ENCODE results near the gene PDE4D.
A peak's percentile ranks its signal among the peaks of the same experiment; 100 is the strongest.

PDE4D gene

DNA sequence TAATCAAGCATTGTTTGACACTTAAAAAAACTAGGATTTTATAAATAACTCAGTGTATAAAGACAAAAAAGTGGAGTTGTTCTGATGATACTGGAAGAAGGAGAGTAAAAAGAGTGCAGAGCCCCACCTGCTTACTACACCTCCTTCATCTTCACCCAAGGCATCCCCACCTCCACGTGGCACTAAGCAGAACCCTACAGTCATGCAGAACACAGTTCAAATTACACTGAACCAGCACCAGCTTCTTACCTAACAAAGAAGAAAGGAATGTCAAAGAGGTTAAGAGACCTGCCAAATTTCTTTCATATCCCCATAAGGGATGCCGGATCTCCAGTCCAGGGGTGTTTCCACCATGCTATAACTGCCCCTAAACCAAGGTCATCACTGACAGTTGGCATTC lies 55.5 kb downstream of the PDE4D start:
- DNase-seq = no peak

DNA sequence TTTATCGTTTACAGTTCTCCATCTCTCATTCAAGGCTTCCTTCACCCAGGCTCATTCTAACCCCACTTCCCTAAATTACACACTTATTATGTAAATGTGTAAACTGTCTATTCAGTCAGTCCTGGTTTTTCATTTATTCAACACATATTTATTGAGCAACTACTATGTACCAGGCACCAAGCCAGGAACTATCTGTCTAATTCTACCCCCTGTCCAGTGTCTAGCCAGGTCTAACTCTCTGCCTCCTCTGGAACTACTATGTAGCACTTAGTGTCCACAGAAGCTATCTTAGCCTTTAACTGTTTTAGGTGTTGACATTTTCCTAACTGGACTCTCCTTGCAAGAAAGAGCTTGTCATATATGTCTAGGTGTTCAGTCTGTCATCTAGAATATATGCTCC lies 56.5 kb downstream of the PDE4D start:
- DNase-seq = no peak

DNA sequence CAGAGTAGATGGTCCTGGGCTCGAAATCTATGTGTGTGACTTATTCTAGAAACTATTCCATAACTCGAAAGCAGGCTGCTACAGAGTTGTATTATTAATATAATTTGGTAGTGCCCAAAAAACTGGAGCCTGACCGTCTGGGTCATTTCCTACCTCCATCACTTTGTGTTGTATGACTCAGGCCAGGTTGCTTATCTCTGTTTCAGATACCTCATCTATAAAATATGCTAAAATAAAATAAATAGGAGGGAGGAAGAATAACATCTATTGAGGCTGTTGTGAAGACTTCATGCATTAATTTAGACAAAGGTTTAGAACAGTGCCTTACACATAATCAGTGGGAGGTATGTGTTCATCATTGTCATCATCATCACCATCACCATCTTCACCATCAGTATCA lies 57.7 kb downstream of the PDE4D start:
- DNase-seq = no peak

DNA sequence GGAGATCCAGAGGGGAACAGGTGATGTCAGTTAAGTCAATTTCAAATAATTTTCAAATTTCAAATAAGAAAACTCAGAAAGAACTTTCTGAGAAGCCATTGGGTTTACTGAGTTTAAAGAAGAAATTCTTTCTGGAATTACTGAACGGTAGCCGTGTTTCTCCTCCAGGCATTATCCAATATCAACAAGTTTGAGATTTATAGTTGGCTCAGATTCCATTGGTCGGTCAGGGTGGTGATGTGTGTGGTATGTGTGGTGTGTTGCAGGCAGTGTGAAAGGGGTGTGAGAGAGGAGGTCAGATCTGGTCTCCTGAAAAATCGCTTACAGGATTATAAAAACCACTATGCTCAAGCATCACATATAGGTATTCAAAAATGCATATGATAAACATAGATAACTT lies 60.1 kb downstream of the PDE4D start:
- DNase-seq = no peak

DNA sequence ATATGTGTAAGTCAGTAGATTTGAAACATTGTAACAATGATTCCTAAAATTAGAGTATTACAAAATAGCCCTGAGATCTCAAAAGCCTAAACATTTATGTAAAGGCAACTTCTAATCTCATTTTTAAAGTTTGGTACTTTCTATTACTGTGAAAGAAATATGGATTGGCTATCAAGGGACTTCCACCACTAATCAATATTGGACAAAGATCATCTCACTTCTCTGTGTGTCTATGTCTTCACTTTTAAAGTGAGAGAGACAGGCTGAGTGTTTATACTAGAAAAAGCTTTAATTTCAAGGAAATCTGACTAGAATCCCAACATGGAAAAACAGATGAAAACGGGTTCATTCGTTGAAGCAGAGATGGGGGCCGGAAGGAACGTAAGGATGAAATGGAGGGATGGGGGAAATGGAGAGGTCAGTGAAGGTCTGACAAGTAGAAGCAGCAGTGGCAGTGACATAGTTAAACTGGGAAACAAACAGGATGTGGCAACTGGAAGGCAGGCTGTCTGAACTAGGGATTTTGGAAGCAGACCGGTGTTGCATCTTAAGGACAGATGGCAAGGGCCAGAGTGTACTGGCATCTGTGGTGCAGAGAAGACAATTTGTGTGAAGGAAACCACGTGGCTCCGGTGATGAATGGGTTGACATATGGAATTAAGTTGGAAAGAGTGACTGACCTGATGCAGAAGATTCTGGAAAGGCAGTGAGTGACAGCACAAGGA lies 60.8 kb downstream of the PDE4D start:
- no peak for DNase-seq

DNA sequence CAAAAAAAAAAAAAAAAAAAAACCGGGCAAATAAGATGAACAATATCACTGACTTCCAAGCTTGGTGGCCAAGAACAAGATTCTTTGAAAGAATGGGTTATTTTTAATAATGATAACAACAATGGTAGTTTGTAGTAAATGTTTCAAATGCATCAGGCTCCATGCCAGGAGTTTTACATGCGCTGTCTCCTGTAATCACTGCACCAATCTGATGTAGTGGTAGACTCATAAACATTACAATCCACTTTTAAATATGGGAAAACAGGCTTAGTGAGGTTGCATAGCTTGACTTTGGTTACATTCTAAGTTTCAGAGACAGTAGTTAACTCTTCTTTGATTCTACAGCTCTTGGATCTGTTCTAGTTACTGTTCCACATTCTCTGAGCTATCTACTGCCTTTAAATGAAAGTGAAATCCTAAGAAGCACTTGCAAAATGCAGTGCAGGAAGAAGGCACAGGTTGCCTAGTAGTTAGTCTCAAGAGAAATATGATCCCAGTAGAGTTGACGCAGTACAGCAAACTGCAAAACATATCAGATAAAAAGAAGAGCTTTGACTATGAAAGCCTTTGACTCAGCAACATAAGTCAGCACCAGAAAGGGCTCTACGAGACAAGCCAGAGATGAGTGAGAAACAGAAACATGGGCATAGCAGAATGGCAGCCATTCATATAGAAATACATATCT lies 62.1 kb downstream of the PDE4D start:
- DNase-seq = no peak

DNA sequence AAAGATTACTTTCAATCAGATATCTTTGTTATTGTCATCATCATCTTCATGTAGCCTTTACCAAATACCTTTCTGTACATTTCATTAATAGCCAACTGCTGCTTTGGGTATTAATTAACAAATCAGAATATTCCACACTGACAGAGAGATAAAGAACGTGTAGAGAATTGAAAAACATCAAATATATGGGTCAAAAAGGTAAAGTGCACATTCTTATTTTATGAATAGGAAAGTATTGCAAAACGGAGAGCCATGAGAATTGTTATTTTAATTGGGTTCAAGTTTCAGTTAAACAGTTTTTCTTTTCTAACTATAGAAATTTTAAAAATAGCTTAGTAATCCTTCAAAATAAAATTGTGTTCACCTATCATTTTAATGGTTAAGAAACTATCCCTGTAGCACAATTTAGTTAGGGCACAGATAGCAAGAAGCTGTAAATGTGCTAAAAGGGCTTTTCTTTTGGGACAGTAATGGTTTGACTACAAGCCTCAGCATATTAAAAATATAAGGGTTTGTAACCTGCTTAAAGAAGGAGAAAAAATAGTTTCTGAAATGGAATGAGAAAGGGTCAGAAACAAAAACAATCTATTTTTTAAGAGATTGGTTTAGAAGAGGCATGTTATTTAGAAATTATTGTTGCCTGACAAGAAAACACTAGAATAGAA lies 62.9 kb downstream of the PDE4D start:
- no peak for DNase-seq

DNA sequence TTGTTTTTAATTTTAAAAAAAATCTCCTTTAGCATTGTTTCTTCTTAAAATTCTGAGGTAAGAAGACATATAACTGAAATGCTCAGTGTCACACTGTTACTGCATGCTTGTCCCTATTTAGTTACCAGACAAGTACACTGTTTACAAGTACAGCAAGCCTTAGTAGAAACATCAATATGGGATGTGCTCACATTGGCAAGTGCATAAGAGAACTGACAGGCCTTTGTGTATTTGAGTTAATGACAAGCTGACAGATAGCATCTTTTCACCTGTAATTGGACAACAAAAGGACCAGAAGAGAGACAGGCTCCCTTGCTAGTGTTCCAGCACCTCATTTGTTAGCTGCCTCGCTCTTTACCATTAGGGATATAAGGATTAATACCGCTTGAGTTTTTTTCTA lies 63.6 kb downstream of the PDE4D start:
- DNase-seq = no peak

DNA sequence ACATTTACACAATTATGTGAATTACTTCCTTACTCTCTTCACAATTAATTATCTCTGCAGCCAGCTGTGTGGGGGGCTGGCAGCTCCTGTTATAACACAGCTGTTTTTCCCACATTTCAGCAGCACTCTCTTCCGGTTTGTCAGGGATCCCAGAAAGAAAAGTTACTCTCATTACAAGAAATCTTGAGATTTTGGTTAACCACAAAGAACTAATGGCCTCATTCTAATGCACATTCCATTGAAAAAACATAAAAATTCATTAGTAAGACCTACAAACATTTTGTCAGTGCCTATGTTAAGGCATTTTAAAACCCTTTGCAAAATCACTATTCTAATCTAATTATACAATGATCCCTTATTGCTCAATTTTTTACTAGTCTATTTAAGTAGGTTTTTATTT lies 64.1 kb downstream of the PDE4D start:
- DNase-seq = no peak

DNA sequence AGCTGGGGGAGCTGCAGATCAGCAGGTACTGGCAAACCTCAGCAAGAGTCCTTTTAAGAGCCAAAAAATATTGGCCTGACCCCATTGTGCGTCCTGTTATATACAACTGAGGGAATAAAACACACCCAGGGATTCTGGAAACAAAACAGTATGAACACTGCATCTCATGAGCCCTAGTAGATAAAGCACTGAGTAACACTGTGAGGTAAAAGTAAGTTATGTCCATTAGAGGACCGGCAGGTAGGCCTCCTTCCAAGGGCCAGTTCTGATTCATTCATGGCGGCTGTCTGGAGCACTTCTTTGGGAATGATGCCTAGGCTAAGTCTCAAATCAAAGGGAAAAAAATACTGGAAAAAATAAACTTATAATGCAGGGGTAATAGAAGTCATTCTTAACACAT lies 64.9 kb downstream of the PDE4D start:
- DNase-seq = no peak

DNA sequence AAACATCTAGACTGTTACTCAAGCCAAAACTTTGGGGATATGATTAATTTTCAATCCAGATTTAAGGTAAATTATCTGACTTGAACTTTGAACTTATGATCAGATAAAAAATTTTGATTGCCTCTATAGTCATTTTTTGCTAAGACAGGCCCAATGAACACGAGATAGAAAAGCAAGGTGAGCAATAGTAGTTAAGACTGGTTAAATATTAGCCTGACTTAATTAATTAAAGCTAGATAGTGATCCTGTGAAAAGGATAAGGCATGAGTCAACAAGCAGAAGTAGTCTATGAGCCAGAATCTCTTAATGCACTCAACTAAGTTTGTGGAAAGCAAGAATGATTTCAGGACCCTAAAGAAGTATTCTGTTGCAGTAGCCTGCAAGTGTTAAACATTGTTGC lies 66.5 kb downstream of the PDE4D start:
- no peak for DNase-seq

DNA sequence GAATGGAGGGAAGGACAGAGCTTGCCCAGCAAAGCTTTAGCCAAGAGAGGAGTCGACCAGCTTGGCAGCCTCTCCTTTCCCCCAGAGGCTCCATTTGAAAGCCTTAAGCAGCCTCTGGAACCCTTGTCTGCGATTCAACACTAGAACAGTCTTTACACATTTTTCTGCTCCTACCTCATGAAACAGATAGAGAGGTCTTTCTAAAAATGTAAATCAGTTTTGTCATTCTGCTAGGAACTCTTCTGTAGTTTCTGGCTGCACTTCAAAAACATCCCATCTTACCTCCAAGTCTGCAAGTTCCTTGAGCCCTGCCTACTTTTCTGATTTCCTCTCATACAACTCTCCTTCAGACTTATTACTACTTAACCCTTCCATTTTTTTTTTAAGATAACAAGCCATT lies 70.1 kb downstream of the PDE4D start:
- DNase-seq = no peak

DNA sequence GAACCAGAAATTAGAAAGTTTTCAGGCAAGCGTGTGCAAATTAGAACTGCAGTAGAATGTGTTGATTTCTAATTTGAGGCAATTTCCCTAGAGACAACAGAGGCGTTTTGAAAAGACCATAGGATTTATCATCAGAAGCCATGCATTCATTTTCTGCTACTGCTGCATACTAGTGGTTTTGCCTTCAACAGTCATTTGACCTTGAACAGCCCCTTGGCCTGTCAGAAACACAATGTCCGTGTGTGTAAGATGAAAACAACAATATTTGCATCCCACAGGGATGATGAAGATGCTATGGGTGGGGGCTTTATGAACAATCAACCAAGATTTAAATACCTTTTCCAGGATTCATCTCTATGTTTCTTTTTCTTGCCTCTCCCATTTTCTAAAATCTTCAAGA lies 73.7 kb downstream of the PDE4D start:
- no peak for DNase-seq

DNA sequence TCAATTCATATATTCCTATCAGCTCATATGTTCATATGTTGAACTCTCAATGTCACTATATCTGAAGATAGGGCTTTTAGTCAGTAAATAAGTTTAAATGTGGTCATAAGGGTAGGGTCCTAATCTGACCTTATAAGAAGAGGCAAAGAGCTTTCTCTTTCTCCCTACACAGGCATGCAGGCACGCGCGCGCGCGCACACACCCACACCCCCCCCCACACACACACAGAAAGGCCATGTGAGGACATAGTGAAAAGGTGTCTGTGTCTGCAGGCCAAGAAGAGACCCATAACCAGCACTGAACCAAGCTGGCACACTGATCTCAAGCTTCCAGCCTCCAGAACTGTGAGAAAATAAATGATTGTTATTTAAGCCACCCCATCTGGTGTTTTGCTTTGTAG lies 76.0 kb downstream of the PDE4D start:
- no peak for DNase-seq

DNA sequence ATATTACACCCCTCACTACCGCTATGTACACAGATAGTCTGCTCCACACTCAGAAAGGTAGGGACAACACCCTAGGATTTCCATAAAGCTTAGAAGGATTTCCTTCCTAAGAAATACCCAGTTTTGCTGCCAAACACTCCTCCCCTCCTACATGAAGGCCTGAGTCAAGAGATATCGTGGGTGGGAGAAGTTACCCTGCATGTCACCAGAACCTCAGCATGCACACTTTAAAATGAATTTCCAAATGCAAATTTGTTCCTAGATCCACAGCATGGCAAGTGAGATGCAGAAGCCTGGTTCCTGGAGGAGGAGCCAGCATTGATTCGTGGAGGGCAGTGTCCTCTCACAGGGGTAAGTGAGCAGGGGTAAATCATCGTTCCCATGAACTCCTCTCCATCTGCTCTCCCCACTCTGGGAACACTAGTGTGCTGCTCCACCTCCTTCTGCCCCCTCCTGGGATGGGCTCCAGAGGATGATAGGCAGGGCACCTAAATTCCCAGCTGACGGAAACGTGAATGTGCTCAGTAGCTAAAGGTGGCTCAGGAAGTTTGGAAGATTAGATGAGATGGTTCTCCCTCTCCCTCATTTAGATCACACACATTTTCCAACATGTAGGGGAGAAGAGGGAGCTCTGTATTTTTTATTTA lies 76.7 kb downstream of the PDE4D start:
- no peak for DNase-seq

DNA sequence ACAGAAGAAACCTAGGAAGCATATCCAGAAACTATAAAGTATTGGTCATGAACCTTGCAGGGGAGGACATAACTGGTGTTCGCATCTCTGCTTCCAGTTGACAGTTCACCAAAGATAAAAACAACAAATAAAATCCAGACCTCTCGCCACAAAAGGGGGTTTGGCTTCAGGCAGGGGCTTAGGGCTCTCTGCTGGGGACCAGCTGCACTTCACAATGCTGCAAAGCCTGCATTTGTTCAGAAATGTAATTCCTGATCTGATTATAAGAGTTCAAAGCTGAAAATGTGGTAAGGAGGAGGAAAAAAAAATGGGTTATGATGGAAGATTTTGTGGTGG lies 79.0 kb downstream of the PDE4D start:
- DNase-seq = no peak

DNA sequence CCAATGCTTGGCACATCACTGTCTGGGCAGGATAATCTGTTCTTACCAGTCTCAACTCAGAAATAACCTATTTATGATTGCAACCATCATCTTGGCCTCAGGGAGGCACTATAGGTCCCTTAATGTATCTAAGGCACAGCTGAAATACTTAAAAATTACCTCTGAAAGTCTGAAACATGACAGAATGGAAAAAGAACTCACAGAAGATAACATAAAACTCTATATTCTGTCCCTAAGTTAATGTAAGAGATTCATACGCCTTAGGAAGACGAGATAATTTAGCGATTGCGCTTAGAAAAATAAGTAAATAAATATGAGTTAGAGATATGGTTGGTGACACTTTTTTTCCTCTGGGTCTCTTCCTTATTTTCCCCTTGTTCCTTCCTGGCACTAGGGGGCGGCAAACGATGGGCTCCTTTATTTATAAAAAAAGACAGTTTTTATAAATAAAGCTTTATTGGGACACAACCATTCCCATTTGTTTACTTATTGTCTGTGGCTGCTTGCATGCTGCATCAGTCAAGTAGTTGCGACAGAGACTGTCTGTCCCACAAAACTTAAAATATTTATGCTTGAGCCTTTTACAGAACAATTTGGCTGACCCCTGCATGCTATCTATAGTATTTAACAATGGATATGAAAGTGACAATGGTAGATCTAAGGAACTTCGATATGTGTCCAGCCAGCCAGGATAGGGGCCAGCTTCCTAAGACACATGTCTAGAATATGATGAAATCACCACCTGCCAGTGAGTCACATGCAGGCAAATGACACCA lies 79.6 kb downstream of the PDE4D start:
- DNase-seq = no peak

DNA sequence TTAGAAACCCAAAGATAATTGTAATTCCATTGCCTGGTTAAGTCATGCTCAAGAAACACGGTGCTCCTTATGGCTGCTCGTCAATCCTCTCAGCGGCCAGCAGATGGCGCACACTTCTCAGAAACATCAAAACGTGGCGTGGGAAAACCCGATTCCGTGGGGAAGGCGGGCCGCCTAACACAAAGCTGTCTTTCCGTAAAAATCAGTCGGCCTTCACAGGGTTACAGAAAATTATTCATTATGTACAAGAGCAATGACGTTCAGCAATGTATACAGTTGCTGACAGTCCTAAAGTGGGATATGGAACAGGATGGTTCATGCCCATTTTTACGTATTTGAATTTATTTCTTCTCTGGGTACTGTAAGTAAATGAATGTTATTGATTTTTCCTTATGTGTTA lies 83.5 kb downstream of the PDE4D start:
- peak; percentile 26 for DNase-seq

DNA sequence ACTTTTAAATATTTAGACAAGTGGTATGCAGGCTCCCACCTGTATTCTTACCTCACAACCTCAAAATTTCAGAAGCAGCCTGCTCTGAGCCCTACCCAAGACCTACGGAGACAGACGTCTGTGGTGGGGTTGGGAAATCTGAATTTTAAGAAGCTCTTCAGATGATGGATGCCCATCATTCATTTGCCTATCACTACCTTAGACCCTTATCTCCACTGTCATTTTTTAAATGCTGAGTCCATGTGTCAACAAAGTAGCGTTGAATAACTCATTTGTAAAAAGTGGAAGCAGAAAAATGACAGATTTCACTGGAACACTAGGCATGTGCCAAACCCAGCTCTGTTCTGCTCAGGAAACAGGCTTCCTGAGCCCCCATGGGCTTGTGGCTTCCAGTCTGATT lies 85.7 kb downstream of the PDE4D start:
- no peak for DNase-seq

DNA sequence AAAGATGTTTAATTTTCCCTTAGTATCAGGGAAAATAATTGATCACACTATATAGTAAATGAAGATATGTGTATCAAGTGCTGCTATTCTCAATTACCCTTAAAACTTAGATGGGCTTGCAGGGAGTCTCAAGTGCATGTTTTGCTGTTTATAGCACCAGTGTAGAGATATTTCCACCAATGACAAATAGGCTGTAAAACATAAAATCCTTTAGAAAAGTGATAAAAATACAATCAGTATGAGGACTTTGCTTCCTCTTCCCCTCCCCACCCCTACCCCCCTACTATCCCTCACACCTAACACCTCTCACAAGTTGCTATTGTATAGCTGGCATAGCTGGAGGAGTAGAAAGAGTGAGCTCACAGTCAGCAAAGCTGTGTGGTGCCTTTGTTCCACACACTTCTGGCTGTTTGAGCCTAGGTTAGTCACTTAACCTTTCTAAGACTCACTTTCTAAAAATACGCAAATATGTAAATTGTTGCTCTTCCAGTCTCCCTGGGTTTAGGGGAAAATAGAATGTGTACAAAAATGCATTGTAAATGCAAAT lies 93.1 kb downstream of the PDE4D start:
- no peak for DNase-seq

DNA sequence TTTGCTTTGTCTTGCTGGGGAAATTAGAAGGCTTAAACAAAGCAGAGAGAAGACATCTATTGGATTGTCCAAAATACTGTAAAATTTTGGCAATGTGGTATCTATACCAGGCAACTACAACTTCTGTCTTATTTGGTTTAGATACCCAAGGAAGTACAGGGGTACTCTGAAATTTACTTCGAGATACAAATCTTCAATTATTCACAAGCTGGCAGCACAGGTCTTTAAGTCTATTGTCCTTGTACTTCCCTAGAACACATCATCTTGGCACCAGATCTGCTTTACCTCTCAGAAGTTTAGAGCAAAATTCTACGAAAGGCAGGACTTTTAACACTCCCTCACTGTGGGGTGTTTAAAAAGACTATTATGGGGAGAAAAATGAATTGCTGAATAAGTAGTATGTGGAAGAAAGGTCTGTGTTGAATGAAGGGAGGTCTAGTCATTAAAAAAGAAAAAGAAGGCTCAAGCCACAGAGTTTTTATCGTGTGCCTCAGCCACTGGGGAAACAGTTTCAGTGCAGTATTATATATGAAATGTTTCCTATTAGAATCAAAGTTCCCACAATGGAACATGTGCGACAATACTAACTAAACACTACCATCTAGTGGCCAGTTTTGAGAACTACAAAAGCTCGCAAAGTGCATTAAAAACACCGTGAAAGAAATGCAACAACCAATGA lies 93.7 kb downstream of the PDE4D start:
- no peak for DNase-seq

All from NCI-H1092 (cell line).